Chondrocyte (in vitro differentiated cells): ENCODE data around the gene KRT12. TPM values are rescaled to one million over a fixed set of nuclear protein-coding genes. Genes with fewer than 3 reads are reported as not detected.
A peak's percentile ranks its signal among the peaks of the same experiment; 100 is the strongest.

Source experiments
- DNase-seq: peaks from one replicate; pipeline ENCODE4 v3.0.0; 2021; ENCODE audit warnings: mixed read lengths, low spot score
- H3K27ac Mint-ChIP-seq: one replicate; pipeline ENCODE4 v1.8.0; 2021; ENCODE audit warnings: mild to moderate bottlenecking, moderate library complexity, mixed read lengths; ENCODE audit not compliant: unreplicated experiment
- H3K27me3 Mint-ChIP-seq: 2 replicates; pipeline ENCODE4 v1.8.0; 2021; ENCODE audit warnings: low read depth, mixed read lengths
- H3K36me3 Mint-ChIP-seq: 2 replicates; pipeline ENCODE4 v1.8.0; 2021; ENCODE audit warnings: low read depth, mixed read lengths
- H3K4me1 Mint-ChIP-seq: 2 replicates; pipeline ENCODE4 v1.8.0; 2021; ENCODE audit warnings: low read depth, mild to moderate bottlenecking, mixed read lengths
- H3K4me3 Mint-ChIP-seq: one replicate; pipeline ENCODE4 v1.8.0; 2021; ENCODE audit warnings: mild to moderate bottlenecking, moderate library complexity, mixed read lengths; ENCODE audit not compliant: unreplicated experiment
- H3K9me3 Mint-ChIP-seq: 2 replicates; pipeline ENCODE4 v1.8.0; 2021; ENCODE audit warnings: low read depth, mixed read lengths
- CTCF ChIP-seq: fragments of 200-600 bp; sonication (generic); IDR thresholded peaks from 2 replicates; pipeline ENCODE4 v1.5.0; 2021; ENCODE audit warnings: antibody characterized with exemption, mild to moderate bottlenecking, moderate library complexity
- total RNA-seq: library from RNA; stranded (reverse); gene quantifications from 3 replicates; pipeline ENCODE4 v1.2.1, GENCODE V29; 2021

Gene KRT12
- total RNA-seq, 1 donor from 2014 or later, result not detected

GRCh38 chr17:40896916-40897455 is 30.0 kb upstream of the KRT12 start:
- peaks cover 3% of the 10 kb centered on the region for H3K4me1 Mint-ChIP-seq
- no peak for TF ChIP-seq CTCF
- H3K36me3 Mint-ChIP-seq, result peaks cover 3% of the 10 kb centered on the region

GRCh38 chr17:40895106-40895730 is 28.2 kb upstream of the KRT12 start:
- Mint-ChIP-seq H3K27ac (no peak overlapping the region), H3K4me1 (no peaks in the 10 kb centered on the region), H3K9me3 (no peaks in the 10 kb centered on the region), H3K4me3 (no peak overlapping the region), H3K36me3 (peaks cover 3% of the 10 kb centered on the region), H3K27me3 (peaks cover 37% of the 10 kb centered on the region)
- TF ChIP-seq CTCF, result no peak
- DNase-seq, result no peak

More at GRCh38 chr17:40896916-40897455, 30.0 kb upstream of the KRT12 start:
- no peak for DNase-seq
- peaks cover 30% of the 10 kb centered on the region for H3K27me3 Mint-ChIP-seq
- H3K4me3 Mint-ChIP-seq, result no peak overlapping the region
- H3K9me3 Mint-ChIP-seq, result no peaks in the 10 kb centered on the region
- no peak overlapping the region for H3K27ac Mint-ChIP-seq

GRCh38 chr17:40888196-40888720 is 21.2 kb upstream of the KRT12 start:
- H3K27me3 Mint-ChIP-seq, result peaks cover 65% of the 10 kb centered on the region
- DNase-seq, result no peak
- H3K4me1 Mint-ChIP-seq, result peaks cover 4% of the 10 kb centered on the region
- no peak overlapping the region for H3K27ac Mint-ChIP-seq
- no peak for TF ChIP-seq CTCF
- no peaks in the 10 kb centered on the region for H3K9me3 Mint-ChIP-seq
- H3K4me3 Mint-ChIP-seq, result no peak overlapping the region
- H3K36me3 Mint-ChIP-seq, result peaks cover 3% of the 10 kb centered on the region

- no peak for DNase-seq
- peaks cover 62% of the 10 kb centered on the region for H3K27me3 Mint-ChIP-seq
- H3K4me1 Mint-ChIP-seq, result peaks cover 4% of the 10 kb centered on the region
- no peak overlapping the region for H3K27ac Mint-ChIP-seq
- H3K9me3 Mint-ChIP-seq, result no peaks in the 10 kb centered on the region
- no peak overlapping the region for H3K4me3 Mint-ChIP-seq
- no peaks in the 10 kb centered on the region for H3K36me3 Mint-ChIP-seq
- no peak for TF ChIP-seq CTCF
Measured at GRCh38 chr17:40886090-40886489, 19.1 kb upstream of the KRT12 start.

GRCh38 chr17:40884708-40885512 is 17.9 kb upstream of the KRT12 start, which contains the start of gene KRT20:
Gene KRT20 (minus strand): TSS chr17:40885242. CDS start chr17:40885185, 57 bp downstream.
- Mint-ChIP-seq H3K36me3 (no peaks in the 10 kb centered on the region), H3K27me3 (peaks cover 55% of the 10 kb centered on the region), H3K9me3 (no peaks in the 10 kb centered on the region), H3K4me3 (no peak within 1 kb of the TSS), H3K27ac (no peak within 1 kb of the TSS), H3K4me1 (peaks cover 4% of the 10 kb centered on the region)
- peak; percentile 39 for TF ChIP-seq CTCF
- DNase-seq, result no peak
